ENCODE data around the gene SEC31B.

The SEC31B gene

DNA sequence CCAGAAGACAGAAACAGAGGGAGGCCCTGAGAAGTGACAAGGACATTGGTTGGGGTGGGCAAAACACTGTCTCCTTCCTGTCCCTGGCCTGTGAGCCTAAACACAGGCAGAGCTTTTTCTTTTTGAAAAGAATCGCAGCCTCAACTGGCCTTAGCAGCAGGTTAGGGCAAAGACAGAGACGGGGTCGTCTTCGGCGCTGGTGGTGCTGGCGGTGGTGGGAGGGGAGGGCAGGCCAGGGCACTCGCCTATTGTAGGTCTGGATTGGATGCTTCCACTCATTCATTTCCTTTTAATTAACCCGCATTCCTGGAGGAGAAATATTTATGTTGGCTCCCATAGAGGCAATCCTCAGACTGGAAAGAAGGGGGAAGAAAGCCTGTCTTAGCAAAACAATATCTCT lies 34.3 kb downstream of the SEC31B start:
- peaks cover 83% of the 10 kb centered on the region for H3K27me3 ChIP-seq (ENCODE audit: control insufficient read depth, insufficient read depth, low read length)

DNA sequence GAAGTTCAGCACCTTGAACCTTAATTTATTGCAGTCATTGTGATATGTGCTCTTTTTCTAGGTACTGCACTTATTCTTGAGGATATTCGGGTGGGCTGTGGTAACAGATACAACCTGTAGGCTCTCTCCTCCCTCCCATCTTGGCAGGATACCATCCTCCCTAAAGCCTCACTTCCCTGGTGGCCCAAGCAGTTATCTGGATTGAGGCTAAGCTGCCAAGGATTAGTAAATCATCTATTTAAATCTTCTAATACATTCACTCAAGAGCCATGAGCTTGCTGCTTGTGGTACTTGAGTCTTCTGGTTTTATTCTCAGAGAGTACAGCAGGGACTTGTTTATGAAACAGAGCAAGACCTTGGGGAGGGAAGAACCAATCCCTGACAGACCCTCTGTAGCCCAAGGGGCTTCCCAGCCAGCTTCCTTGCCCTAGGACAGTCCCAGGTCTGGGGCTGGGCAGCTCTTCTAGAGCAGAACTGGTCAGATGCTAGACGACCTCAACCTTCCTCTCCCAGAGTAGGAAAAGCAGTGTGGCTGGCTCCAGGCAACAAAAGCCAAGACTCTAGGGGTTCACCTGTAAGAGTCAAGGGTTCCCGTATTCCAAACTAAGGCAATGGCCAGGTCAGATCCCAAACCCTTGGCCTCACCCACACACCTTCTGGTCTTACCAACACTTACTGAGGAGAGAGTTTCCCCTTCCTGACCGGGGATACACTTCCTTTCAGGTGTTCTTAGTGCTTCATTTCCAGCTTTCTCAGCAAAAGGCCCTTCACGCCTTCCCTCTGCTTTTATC lies 35.6 kb downstream of the SEC31B start:
- no peak overlapping the region for H3K9ac ChIP-seq (ENCODE audit: low read depth, low read length)
- no peaks in the 10 kb centered on the region for H3K36me3 ChIP-seq (ENCODE audit: control insufficient read depth, insufficient read depth, low read length)
- no peaks in the 10 kb centered on the region for H3K9me3 ChIP-seq (ENCODE audit: control insufficient read depth, insufficient read depth, low read length)
- peaks cover 84% of the 10 kb centered on the region for H3K27me3 ChIP-seq (ENCODE audit: control insufficient read depth, insufficient read depth, low read length)
- peaks cover 34% of the 10 kb centered on the region for H3K4me1 ChIP-seq (ENCODE audit: control insufficient read depth, insufficient read depth, low read length)
- H3K4me3 ChIP-seq (ENCODE audit: low read depth, low read length): no peak overlapping the region

More for the DNA sequence above, 34.3 kb downstream of the SEC31B start:
- H3K9ac ChIP-seq (ENCODE audit: low read depth, low read length): no peak overlapping the region
- H3K4me3 ChIP-seq (ENCODE audit: low read depth, low read length): peak overlapping the region; percentile 23
- no peaks in the 10 kb centered on the region for H3K9me3 ChIP-seq (ENCODE audit: control insufficient read depth, insufficient read depth, low read length)
- H3K4me1 ChIP-seq (ENCODE audit: control insufficient read depth, insufficient read depth, low read length): peaks cover 34% of the 10 kb centered on the region
- H3K36me3 ChIP-seq (ENCODE audit: control insufficient read depth, insufficient read depth, low read length): no peaks in the 10 kb centered on the region

DNA sequence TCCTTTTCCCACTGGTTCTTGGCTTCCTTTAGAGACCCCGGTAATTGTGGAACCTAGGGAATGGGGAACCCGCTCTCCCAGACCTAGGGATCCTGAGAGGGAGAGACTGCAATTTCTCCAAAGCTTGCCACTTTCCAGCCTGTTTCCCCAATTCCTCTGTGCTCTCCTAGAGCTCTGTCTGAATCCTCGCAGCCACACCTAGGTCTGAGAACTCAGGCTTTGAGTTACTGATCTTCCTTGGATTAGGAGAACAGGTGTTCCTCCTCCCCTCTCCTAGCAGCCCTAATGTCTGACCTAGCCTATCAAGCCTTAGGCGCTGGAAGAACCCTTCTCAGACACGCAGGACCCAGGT lies 36.9 kb downstream of the SEC31B start:
- Histone ChIP-seq H3K27me3 (ENCODE audit: control insufficient read depth, insufficient read depth, low read length) (peaks cover 79% of the 10 kb centered on the region), H3K9ac (ENCODE audit: low read depth, low read length) (no peak overlapping the region), H3K36me3 (ENCODE audit: control insufficient read depth, insufficient read depth, low read length) (no peaks in the 10 kb centered on the region), H3K4me3 (ENCODE audit: low read depth, low read length) (peak overlapping the region; percentile 55), H3K4me1 (ENCODE audit: control insufficient read depth, insufficient read depth, low read length) (peaks cover 34% of the 10 kb centered on the region), H3K9me3 (ENCODE audit: control insufficient read depth, insufficient read depth, low read length) (no peaks in the 10 kb centered on the region)

DNA sequence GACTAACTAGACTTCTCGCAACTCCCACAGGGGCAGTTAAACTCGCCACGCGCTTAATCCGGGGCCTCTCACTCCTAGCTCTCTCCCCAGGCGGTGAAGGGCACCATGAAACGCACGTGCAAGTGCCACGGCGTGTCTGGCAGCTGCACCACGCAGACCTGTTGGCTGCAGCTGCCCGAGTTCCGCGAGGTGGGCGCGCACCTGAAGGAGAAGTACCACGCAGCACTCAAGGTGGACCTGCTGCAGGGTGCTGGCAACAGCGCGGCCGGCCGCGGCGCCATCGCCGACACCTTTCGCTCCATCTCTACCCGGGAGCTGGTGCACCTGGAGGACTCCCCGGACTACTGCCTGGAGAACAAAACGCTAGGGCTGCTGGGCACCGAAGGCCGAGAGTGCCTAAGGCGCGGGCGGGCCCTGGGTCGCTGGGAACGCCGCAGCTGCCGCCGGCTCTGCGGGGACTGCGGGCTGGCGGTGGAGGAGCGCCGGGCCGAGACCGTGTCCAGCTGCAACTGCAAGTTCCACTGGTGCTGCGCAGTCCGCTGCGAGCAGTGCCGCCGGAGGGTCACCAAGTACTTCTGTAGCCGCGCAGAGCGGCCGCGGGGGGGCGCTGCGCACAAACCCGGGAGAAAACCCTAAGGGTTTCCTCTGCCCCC lies 37.4 kb downstream of the SEC31B start:
- Histone ChIP-seq H3K4me1 (ENCODE audit: control insufficient read depth, insufficient read depth, low read length) (peaks cover 34% of the 10 kb centered on the region), H3K27me3 (ENCODE audit: control insufficient read depth, insufficient read depth, low read length) (peaks cover 74% of the 10 kb centered on the region), H3K4me3 (ENCODE audit: low read depth, low read length) (peak overlapping the region; percentile 55), H3K36me3 (ENCODE audit: control insufficient read depth, insufficient read depth, low read length) (no peaks in the 10 kb centered on the region), H3K9ac (ENCODE audit: low read depth, low read length) (no peak overlapping the region), H3K9me3 (ENCODE audit: control insufficient read depth, insufficient read depth, low read length) (no peaks in the 10 kb centered on the region)

DNA sequence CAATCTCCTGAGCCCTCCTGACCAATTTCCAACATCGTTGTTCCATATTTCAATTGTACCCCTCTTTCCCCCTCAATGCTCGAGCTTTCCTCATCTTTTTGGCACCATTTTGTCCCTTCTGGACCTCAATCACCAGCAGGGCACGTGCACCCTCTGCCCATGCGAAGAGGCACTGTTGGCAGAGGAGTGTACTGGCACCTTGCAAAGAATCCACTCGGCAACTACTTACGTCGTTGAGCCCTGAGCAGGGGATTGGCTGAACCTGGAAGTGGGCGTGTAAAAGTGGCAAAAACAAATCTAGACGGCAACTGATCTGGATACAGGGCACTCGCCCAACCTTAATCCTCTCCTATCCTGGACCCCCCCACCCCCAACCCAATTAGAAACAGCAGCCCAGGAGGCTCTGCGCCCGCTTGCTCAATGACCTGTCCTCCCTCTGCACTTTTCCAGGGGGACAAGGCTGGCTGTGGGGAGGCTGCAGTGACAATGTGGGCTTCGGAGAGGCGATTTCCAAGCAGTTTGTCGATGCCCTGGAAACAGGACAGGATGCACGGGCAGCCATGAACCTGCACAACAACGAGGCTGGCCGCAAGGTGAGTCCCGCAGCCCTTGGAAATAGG lies 38.1 kb downstream of the SEC31B start:
- Histone ChIP-seq H3K36me3 (ENCODE audit: control insufficient read depth, insufficient read depth, low read length) (no peaks in the 10 kb centered on the region), H3K4me3 (ENCODE audit: low read depth, low read length) (peak overlapping the region; percentile 55), H3K9me3 (ENCODE audit: control insufficient read depth, insufficient read depth, low read length) (no peaks in the 10 kb centered on the region), H3K4me1 (ENCODE audit: control insufficient read depth, insufficient read depth, low read length) (peaks cover 29% of the 10 kb centered on the region), H3K9ac (ENCODE audit: low read depth, low read length) (no peak overlapping the region), H3K27me3 (ENCODE audit: control insufficient read depth, insufficient read depth, low read length) (peaks cover 66% of the 10 kb centered on the region)

DNA sequence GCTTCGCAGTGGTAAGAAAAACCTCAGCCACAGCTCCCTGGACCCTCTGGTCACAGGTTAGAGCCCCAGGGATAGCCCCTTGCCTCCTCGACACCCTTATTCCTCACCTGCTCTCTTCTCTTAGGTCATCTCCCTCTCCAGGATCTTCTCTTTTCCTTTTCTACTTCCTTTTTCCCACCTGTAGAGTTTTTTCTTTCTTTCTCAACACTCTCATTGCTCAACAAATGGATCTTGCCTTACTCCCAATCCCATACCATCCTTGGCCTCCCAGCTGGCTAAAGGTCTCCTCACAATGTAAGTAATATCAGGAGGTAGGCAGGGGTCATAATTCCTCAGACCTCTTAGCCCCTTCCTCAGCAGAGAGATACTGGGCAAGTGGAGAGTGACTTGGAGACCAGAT lies 39.7 kb downstream of the SEC31B start:
- H3K4me3 ChIP-seq (ENCODE audit: low read depth, low read length): no peak overlapping the region
- H3K27me3 ChIP-seq (ENCODE audit: control insufficient read depth, insufficient read depth, low read length): peaks cover 61% of the 10 kb centered on the region
- H3K36me3 ChIP-seq (ENCODE audit: control insufficient read depth, insufficient read depth, low read length): no peaks in the 10 kb centered on the region
- H3K9me3 ChIP-seq (ENCODE audit: control insufficient read depth, insufficient read depth, low read length): no peaks in the 10 kb centered on the region
- peaks cover 22% of the 10 kb centered on the region for H3K4me1 ChIP-seq (ENCODE audit: control insufficient read depth, insufficient read depth, low read length)
- no peak overlapping the region for H3K9ac ChIP-seq (ENCODE audit: low read depth, low read length)

DNA sequence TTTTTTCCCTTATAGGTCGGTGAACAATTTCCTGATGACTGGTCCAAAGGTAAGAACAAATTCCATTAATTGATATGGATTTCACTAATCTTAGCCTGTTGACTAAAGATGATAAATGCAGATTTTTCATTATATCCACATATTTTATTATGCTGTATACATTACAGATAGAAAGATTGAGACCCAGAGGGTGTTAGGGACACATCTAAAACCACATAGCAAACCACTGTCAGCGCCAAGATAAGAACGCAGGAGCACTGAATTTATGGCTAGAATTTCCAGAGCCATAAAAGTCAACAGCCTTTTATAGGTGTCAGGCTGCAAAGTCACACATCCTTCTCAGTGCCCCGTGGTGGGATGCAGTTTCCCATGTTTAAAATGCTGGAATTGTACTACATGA lies 40.6 kb downstream of the SEC31B start:
- Histone ChIP-seq H3K4me3 (ENCODE audit: low read depth, low read length) (no peak overlapping the region), H3K27me3 (ENCODE audit: control insufficient read depth, insufficient read depth, low read length) (peaks cover 51% of the 10 kb centered on the region)

DNA sequence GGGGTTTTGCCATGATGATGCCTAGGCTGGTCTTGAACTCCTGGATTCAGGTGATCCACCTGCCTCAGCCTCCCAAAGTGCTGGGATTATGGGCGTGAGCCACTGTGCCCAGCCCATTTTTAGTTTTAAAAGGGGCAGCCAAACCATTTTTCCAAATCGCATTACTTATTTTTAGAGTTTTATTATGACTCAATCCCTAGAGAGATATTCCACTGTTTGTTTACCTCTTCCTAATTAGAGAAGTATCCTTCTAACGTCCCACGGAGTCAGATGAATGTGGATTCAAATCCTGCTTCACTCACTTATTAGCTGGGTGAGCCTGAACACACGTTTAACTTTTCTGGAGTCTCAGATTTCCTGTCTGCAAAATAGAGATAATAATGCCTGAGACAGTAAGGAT lies 41.7 kb downstream of the SEC31B start:
- no peaks in the 10 kb centered on the region for H3K36me3 ChIP-seq (ENCODE audit: control insufficient read depth, insufficient read depth, low read length)
- H3K9ac ChIP-seq (ENCODE audit: low read depth, low read length): no peak overlapping the region
- peaks cover 2% of the 10 kb centered on the region for H3K4me1 ChIP-seq (ENCODE audit: control insufficient read depth, insufficient read depth, low read length)
- H3K4me3 ChIP-seq (ENCODE audit: low read depth, low read length): no peak overlapping the region
- H3K27me3 ChIP-seq (ENCODE audit: control insufficient read depth, insufficient read depth, low read length): peaks cover 41% of the 10 kb centered on the region
- no peaks in the 10 kb centered on the region for H3K9me3 ChIP-seq (ENCODE audit: control insufficient read depth, insufficient read depth, low read length)

More for the DNA sequence above, 40.6 kb downstream of the SEC31B start:
- Histone ChIP-seq H3K9me3 (ENCODE audit: control insufficient read depth, insufficient read depth, low read length) (no peaks in the 10 kb centered on the region), H3K9ac (ENCODE audit: low read depth, low read length) (no peak overlapping the region), H3K4me1 (ENCODE audit: control insufficient read depth, insufficient read depth, low read length) (peaks cover 12% of the 10 kb centered on the region), H3K36me3 (ENCODE audit: control insufficient read depth, insufficient read depth, low read length) (no peaks in the 10 kb centered on the region)

DNA sequence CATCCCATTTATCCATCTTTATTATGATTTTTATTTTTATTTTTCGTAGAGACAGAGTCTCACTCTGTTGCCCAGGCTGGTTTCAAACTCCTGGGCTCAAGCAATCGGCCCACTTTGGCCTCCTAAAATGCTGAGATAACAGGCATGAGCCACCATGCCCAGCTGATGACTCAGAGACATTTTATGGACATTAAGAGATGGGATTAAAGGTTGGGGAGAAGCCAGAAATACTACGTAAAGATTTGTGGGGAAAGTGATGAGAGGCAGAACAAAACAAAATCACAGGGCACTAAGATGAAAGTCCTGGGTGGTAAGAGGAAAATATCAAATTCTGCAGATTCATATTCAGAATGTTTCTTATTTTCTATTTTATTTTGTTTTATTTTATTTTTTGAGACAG lies 49.3 kb downstream of the SEC31B start:
- Histone ChIP-seq H3K36me3 (ENCODE audit: control insufficient read depth, insufficient read depth, low read length) (no peaks in the 10 kb centered on the region), H3K27me3 (ENCODE audit: control insufficient read depth, insufficient read depth, low read length) (peaks cover 6% of the 10 kb centered on the region), H3K4me3 (ENCODE audit: low read depth, low read length) (no peak overlapping the region), H3K9me3 (ENCODE audit: control insufficient read depth, insufficient read depth, low read length) (no peaks in the 10 kb centered on the region), H3K9ac (ENCODE audit: low read depth, low read length) (no peak overlapping the region), H3K4me1 (ENCODE audit: control insufficient read depth, insufficient read depth, low read length) (no peaks in the 10 kb centered on the region)

DNA sequence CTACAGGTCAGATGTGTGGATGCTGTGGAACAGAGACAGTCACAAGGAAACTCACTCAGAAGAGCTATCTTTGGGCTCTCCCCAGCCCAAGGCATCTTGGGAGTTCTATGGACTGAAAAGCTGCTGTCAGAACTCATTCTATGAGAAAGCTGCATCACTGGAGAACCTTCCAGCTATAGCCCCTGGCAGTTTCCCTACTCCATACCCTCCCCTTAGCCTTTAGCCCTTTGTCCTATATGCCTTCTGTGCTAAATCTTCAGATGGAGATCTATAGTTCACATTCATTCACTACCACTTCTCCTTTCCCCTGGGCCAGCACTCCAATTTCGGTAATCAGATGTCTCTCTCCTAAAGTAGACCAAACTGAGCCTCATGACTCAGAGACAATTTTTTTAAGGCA lies 49.9 kb downstream of the SEC31B start:
- Histone ChIP-seq H3K36me3 (ENCODE audit: control insufficient read depth, insufficient read depth, low read length) (no peaks in the 10 kb centered on the region), H3K4me3 (ENCODE audit: low read depth, low read length) (no peak overlapping the region), H3K27me3 (ENCODE audit: control insufficient read depth, insufficient read depth, low read length) (peaks cover 6% of the 10 kb centered on the region), H3K9ac (ENCODE audit: low read depth, low read length) (no peak overlapping the region), H3K9me3 (ENCODE audit: control insufficient read depth, insufficient read depth, low read length) (no peaks in the 10 kb centered on the region), H3K4me1 (ENCODE audit: control insufficient read depth, insufficient read depth, low read length) (no peaks in the 10 kb centered on the region)

DNA sequence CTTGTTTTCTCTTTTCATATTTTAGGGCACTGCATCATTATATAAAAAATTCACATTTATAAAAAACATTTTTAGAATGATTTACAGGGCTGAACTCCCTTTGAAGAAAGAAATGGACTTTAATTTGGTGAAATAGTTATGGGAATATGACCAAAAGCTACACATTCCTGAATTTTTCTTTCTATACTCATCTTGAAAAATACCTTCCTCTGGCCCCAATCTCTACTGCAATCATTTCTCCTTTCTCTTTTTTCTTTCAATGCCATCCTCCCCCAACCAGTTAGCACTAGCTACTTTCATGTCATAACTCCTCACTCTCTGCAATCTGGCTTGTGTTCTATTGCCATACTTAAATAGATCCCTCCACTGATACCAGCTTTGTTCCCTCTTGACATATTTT lies 50.7 kb downstream of the SEC31B start:
- Histone ChIP-seq H3K4me3 (ENCODE audit: low read depth, low read length) (no peak overlapping the region), H3K9ac (ENCODE audit: low read depth, low read length) (no peak overlapping the region), H3K36me3 (ENCODE audit: control insufficient read depth, insufficient read depth, low read length) (no peaks in the 10 kb centered on the region), H3K27me3 (ENCODE audit: control insufficient read depth, insufficient read depth, low read length) (peaks cover 6% of the 10 kb centered on the region), H3K4me1 (ENCODE audit: control insufficient read depth, insufficient read depth, low read length) (no peaks in the 10 kb centered on the region), H3K9me3 (ENCODE audit: control insufficient read depth, insufficient read depth, low read length) (no peaks in the 10 kb centered on the region)

DNA sequence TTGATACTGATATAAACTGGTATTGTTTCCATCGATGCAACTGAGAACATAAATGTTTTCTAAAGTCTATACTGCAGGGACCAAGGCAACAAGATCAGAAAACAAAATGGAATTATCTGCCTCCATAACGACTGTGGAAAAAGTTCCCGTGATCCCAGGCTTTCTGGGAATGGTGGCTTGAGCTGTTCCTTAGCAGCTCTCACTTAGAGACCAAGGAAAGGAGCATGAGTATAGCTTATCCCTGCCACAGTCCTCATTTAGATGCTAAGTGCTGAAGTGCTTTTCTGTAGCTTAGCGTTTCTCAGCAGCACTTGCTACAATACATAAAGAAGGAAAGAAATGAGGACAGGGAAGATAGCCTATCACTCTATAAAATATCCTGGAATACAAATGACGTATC lies 51.3 kb downstream of the SEC31B start:
- Histone ChIP-seq H3K4me1 (ENCODE audit: control insufficient read depth, insufficient read depth, low read length) (no peaks in the 10 kb centered on the region), H3K36me3 (ENCODE audit: control insufficient read depth, insufficient read depth, low read length) (no peaks in the 10 kb centered on the region), H3K27me3 (ENCODE audit: control insufficient read depth, insufficient read depth, low read length) (peaks cover 6% of the 10 kb centered on the region), H3K9ac (ENCODE audit: low read depth, low read length) (no peak overlapping the region), H3K4me3 (ENCODE audit: low read depth, low read length) (no peak overlapping the region), H3K9me3 (ENCODE audit: control insufficient read depth, insufficient read depth, low read length) (no peaks in the 10 kb centered on the region)

Data from iPS-15b (cell line).